BE2C (cell line): ENCODE results near the gene EGFL6. TPM values are rescaled to one million over a fixed set of nuclear protein-coding genes. Genes with fewer than 3 reads are reported as not detected.

Source experiments
- DNase-seq: peaks from one replicate; pipeline ENCODE4 v3.0.0-alpha.2; 2020
- H3K27me3 ChIP-seq: fragments of 250-450 bp; sonication (Bioruptor Pico); 2 replicates; pipeline ENCODE4 v1.5.1; 2020; ENCODE audit warnings: mild to moderate bottlenecking
- H3K36me3 ChIP-seq: fragments of 250-450 bp; sonication (Bioruptor Pico); 2 replicates; pipeline ENCODE4 v1.5.1; 2020; ENCODE audit warnings: mild to moderate bottlenecking
- H3K4me1 ChIP-seq: fragments of 250-450 bp; sonication (Bioruptor Pico); 2 replicates; pipeline ENCODE4 v1.5.1; 2020
- H3K4me3 ChIP-seq: 2 replicates; pipeline ENCODE4 v1.5.1; 2011; ENCODE audit warnings: low read depth, low read length
- H3K9me3 ChIP-seq: fragments of 250-450 bp; sonication (Bioruptor Pico); 2 replicates; pipeline ENCODE4 v1.5.1; 2020
- CTCF ChIP-seq: IDR thresholded peaks from 2 replicates; pipeline ENCODE4 v1.5.1; 2012; ENCODE audit warnings: mild to moderate bottlenecking, low read depth, low read length
- polyA plus RNA-seq: library from polyadenylated mRNA; unstranded; fragments of >200 nt; gene quantifications from one replicate; pipeline ENCODE4 v1.2.1, GENCODE V29; 2012; ENCODE audit warnings: low read depth, missing spikeins; ENCODE audit not compliant: insufficient read length, insufficient read depth

Gene EGFL6
- polyA plus RNA-seq, result not detected

- no peak for DNase-seq
- Histone ChIP-seq H3K9me3 (no peaks in the 10 kb centered on the region), H3K27me3 (peaks cover 26% of the 10 kb centered on the region), H3K4me1 (no peaks in the 10 kb centered on the region), H3K36me3 (no peaks in the 10 kb centered on the region), H3K4me3 (no peak within 1 kb of the TSS)
- TF ChIP-seq CTCF, result no peak
Measured at GRCh38 chrX:13569479-13570260, at the start of gene EGFL6. TSS of gene EGFL6 (plus strand) at chrX:13569601. CDS start at chrX:13569862, 261 bp downstream.

- no peaks in the 10 kb centered on the region for H3K36me3 ChIP-seq
- H3K4me3 ChIP-seq, result no peak overlapping the region
- H3K4me1 ChIP-seq, result no peaks in the 10 kb centered on the region
- no peaks in the 10 kb centered on the region for H3K9me3 ChIP-seq
- H3K27me3 ChIP-seq, result no peaks in the 10 kb centered on the region
- TF ChIP-seq CTCF, result no peak
- DNase-seq, result no peak
Measured at GRCh38 chrX:13520351-13520750, 49.0 kb upstream of the EGFL6 start.

- Histone ChIP-seq H3K4me1 (no peaks in the 10 kb centered on the region), H3K36me3 (no peaks in the 10 kb centered on the region), H3K4me3 (no peak overlapping the region), H3K27me3 (no peaks in the 10 kb centered on the region), H3K9me3 (no peaks in the 10 kb centered on the region)
- TF ChIP-seq CTCF, result no peak
- DNase-seq, result no peak
Measured at GRCh38 chrX:13520936-13521335, 48.5 kb upstream of the EGFL6 start.

GRCh38 chrX:13522811-13523210 is 46.6 kb upstream of the EGFL6 start:
- no peaks in the 10 kb centered on the region for H3K27me3 ChIP-seq
- TF ChIP-seq CTCF, result no peak
- H3K4me3 ChIP-seq, result no peak overlapping the region
- no peaks in the 10 kb centered on the region for H3K4me1 ChIP-seq
- H3K9me3 ChIP-seq, result no peaks in the 10 kb centered on the region
- H3K36me3 ChIP-seq, result no peaks in the 10 kb centered on the region
- DNase-seq, result no peak

GRCh38 chrX:13533726-13534125 is 35.7 kb upstream of the EGFL6 start:
- Histone ChIP-seq H3K27me3 (no peaks in the 10 kb centered on the region), H3K4me3 (no peak overlapping the region), H3K36me3 (no peaks in the 10 kb centered on the region), H3K9me3 (no peaks in the 10 kb centered on the region), H3K4me1 (no peaks in the 10 kb centered on the region)
- no peak for DNase-seq
- no peak for TF ChIP-seq CTCF

- Histone ChIP-seq H3K4me1 (no peaks in the 10 kb centered on the region), H3K27me3 (no peaks in the 10 kb centered on the region), H3K4me3 (no peak overlapping the region), H3K36me3 (no peaks in the 10 kb centered on the region), H3K9me3 (no peaks in the 10 kb centered on the region)
- no peak for DNase-seq
- no peak for TF ChIP-seq CTCF
Measured at GRCh38 chrX:13535376-13536165, 33.8 kb upstream of the EGFL6 start.
